HG03135 (cell line): Measurements from ENCODE around the gene R3HCC1L.
"Not testable (repeated sequence)": the region's sequence is repeated elsewhere in the genome, so short reads cannot be mapped to it uniquely, and the experiment has no call there.

Experiments used
- ATAC-seq: cut with Tn5 transposase; IDR thresholded peaks from one replicate; pipeline ENCODE4 v1.9.1; 2021; ENCODE audit warnings: mild to moderate bottlenecking, moderate library complexity; ENCODE audit not compliant: unreplicated experiment

R3HCC1L gene

GRCh38 chr10:98226508-98227144 is 92.2 kb downstream of the R3HCC1L start:
- no peak for ATAC-seq

- not testable (repeated sequence) for ATAC-seq
These were observed 93.3 kb downstream of the R3HCC1L start for GRCh38 chr10:98227713-98228112.

GRCh38 chr10:98228266-98228665 is 93.8 kb downstream of the R3HCC1L start:
- not testable (repeated sequence) for ATAC-seq

GRCh38 chr10:98231417-98231816 is 97.0 kb downstream of the R3HCC1L start:
- ATAC-seq, result no peak

- ATAC-seq, result no peak
These were observed 101.4 kb downstream of the R3HCC1L start for GRCh38 chr10:98235846-98236245.

- no peak for ATAC-seq
These were observed 102.4 kb downstream of the R3HCC1L start for GRCh38 chr10:98236862-98237261.

GRCh38 chr10:98238391-98238790 is 103.9 kb downstream of the R3HCC1L start:
- ATAC-seq, result no peak

GRCh38 chr10:98240524-98240923 is 106.1 kb downstream of the R3HCC1L start:
- ATAC-seq, result no peak

GRCh38 chr10:98242823-98243222 is 108.4 kb downstream of the R3HCC1L start:
- ATAC-seq, result no peak

GRCh38 chr10:98244141-98244540 is 109.7 kb downstream of the R3HCC1L start:
- ATAC-seq, result no peak

GRCh38 chr10:98244586-98244985 is 110.1 kb downstream of the R3HCC1L start:
- no peak for ATAC-seq

- no peak for ATAC-seq
These were observed 112.7 kb downstream of the R3HCC1L start for GRCh38 chr10:98246911-98247805.

- ATAC-seq, result no peak
These were observed 113.6 kb downstream of the R3HCC1L start for GRCh38 chr10:98248018-98248417.

GRCh38 chr10:98249134-98249533 is 114.7 kb downstream of the R3HCC1L start:
- ATAC-seq, result no peak

- no peak for ATAC-seq
These were observed 116.9 kb downstream of the R3HCC1L start for GRCh38 chr10:98251399-98251798.

- ATAC-seq, result no peak
These were observed 118.0 kb downstream of the R3HCC1L start for GRCh38 chr10:98252464-98252863.

- ATAC-seq, result no peak
These were observed 119.0 kb downstream of the R3HCC1L start for GRCh38 chr10:98253499-98253898.

- ATAC-seq, result no peak
These were observed 119.9 kb downstream of the R3HCC1L start for GRCh38 chr10:98254234-98254974.

GRCh38 chr10:98255146-98255877 is 120.9 kb downstream of the R3HCC1L start:
- ATAC-seq, result no peak

GRCh38 chr10:98256692-98257091 is 122.2 kb downstream of the R3HCC1L start:
- ATAC-seq, result no peak

GRCh38 chr10:98257198-98257597 is 122.7 kb downstream of the R3HCC1L start:
- ATAC-seq, result no peak
